Panc1 (cell line): ENCODE measurements around the gene ABCF3.

Experiments used
- CTCF ChIP-seq: fragments of 450-650 bp; IDR thresholded peaks from 2 replicates; pipeline ENCODE4 v1.5.1; 2017; ENCODE audit warnings: mild to moderate bottlenecking
- POLR2AphosphoS5 ChIP-seq: IDR thresholded peaks from 2 replicates; pipeline ENCODE4 v1.6.1; 2012; ENCODE audit warnings: mild to moderate bottlenecking, low read depth, low read length, moderate library complexity
- SIN3A ChIP-seq: IDR thresholded peaks from 2 replicates; pipeline ENCODE4 v1.6.1; 2012; ENCODE audit warnings: low read depth, mild to moderate bottlenecking, low read length, moderate library complexity, borderline replicate concordance; ENCODE audit not compliant: insufficient read depth
- TF ChIP-seq, protein P1 (sequence below), 2 experiments: IDR thresholded peaks; 2 replicates each; pipeline ENCODE4 v1.6.1; 2011 to 2012; ENCODE audit warnings: low read depth in 2 of 2, control low read depth in 1 of 2, low read length in 1 of 2, mild to moderate bottlenecking in 1 of 2, moderate library complexity in 1 of 2; ENCODE audit not compliant: insufficient read depth in 1 of 2

DNA sequence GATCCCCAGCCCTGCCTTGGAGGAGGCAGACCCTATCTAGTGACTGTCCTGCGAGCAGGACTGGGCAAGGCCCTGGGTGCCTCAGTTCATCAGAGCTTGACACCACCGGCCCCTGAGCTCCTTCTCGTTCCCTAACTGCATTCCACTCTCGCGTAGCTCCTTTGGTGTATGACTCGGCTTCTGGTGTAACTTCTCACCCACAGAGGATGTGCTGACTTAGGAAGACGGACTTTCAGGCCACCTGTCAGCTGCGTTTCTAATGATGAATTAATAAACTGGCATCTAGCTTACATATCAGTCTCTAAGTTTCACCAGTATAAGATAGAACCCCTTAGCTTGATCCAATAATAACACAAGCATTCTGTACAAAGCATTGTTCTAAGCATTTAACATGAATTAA lies 17.5 kb downstream of the ABCF3 start:
- TF ChIP-seq POLR2AphosphoS5 (no peak), CTCF (no peak), SIN3A (no peak)
- TF ChIP-seq, protein P1, sequence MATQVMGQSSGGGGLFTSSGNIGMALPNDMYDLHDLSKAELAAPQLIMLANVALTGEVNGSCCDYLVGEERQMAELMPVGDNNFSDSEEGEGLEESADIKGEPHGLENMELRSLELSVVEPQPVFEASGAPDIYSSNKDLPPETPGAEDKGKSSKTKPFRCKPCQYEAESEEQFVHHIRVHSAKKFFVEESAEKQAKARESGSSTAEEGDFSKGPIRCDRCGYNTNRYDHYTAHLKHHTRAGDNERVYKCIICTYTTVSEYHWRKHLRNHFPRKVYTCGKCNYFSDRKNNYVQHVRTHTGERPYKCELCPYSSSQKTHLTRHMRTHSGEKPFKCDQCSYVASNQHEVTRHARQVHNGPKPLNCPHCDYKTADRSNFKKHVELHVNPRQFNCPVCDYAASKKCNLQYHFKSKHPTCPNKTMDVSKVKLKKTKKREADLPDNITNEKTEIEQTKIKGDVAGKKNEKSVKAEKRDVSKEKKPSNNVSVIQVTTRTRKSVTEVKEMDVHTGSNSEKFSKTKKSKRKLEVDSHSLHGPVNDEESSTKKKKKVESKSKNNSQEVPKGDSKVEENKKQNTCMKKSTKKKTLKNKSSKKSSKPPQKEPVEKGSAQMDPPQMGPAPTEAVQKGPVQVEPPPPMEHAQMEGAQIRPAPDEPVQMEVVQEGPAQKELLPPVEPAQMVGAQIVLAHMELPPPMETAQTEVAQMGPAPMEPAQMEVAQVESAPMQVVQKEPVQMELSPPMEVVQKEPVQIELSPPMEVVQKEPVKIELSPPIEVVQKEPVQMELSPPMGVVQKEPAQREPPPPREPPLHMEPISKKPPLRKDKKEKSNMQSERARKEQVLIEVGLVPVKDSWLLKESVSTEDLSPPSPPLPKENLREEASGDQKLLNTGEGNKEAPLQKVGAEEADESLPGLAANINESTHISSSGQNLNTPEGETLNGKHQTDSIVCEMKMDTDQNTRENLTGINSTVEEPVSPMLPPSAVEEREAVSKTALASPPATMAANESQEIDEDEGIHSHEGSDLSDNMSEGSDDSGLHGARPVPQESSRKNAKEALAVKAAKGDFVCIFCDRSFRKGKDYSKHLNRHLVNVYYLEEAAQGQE (IDR thresholded peaks at IDR 0.05; ENCODE audit: insufficient read depth in 1 of 2, low read depth in 2 of 2, low read length in 1 of 2): no peak
